Progenitor cell of endocrine pancreas (in vitro differentiated cells): Measurements from ENCODE around the gene MVK. TPM values are rescaled to one million over a fixed set of nuclear protein-coding genes. Genes with fewer than 3 reads are reported as not detected.

ENCODE experiments used
- DNase-seq: peaks from one replicate; pipeline ENCODE4 v3.0.0; 2021; ENCODE audit warnings: low spot score; ENCODE audit not compliant: unreplicated experiment
- H3K27ac Mint-ChIP-seq: 2 replicates; pipeline ENCODE4 v1.8.0; 2021; ENCODE audit warnings: mild to moderate bottlenecking, moderate library complexity, mixed read lengths
- H3K27me3 Mint-ChIP-seq: 2 replicates; pipeline ENCODE4 v1.8.0; 2021; ENCODE audit warnings: mixed read lengths
- H3K36me3 Mint-ChIP-seq: 2 replicates; pipeline ENCODE4 v1.8.0; 2022; ENCODE audit warnings: mixed read lengths; ENCODE audit not compliant: insufficient read depth
- H3K4me1 Mint-ChIP-seq: 2 replicates; pipeline ENCODE4 v1.8.0; 2021; ENCODE audit warnings: low read depth, mixed read lengths
- H3K4me3 Mint-ChIP-seq: 2 replicates; pipeline ENCODE4 v1.8.0; 2021; ENCODE audit warnings: low read depth, mild to moderate bottlenecking, moderate library complexity, mixed read lengths
- H3K9me3 Mint-ChIP-seq: 2 replicates; pipeline ENCODE4 v1.8.0; 2021; ENCODE audit warnings: low read depth, mixed read lengths
- CTCF ChIP-seq: fragments of 200-600 bp; sonication (generic); IDR thresholded peaks from one replicate; pipeline ENCODE4 v1.5.0; 2021; ENCODE audit warnings: antibody characterized with exemption, mild to moderate bottlenecking; ENCODE audit not compliant: unreplicated experiment
- total RNA-seq: library from RNA; stranded (reverse); gene quantifications from 2 replicates; pipeline ENCODE4 v1.2.1, GENCODE V29; 2021

The MVK gene
- total RNA-seq, 1 donor from 2014 or later: 33.3 TPM

- H3K9me3 Mint-ChIP-seq: no peaks in the 10 kb centered on the region
- peak; percentile 37 for DNase-seq
- peaks cover 34% of the 10 kb centered on the region for H3K27me3 Mint-ChIP-seq
- H3K4me1 Mint-ChIP-seq: peaks cover 6% of the 10 kb centered on the region
- no peak for TF ChIP-seq CTCF
- no peaks in the 10 kb centered on the region for H3K36me3 Mint-ChIP-seq
- H3K4me3 Mint-ChIP-seq: no peak overlapping the region
- peak overlapping the region; percentile 24 for H3K27ac Mint-ChIP-seq
Measured at GRCh38 chr12:109606320-109607028, 32.9 kb downstream of the MVK start.

GRCh38 chr12:109607618-109608017 is 34.0 kb downstream of the MVK start:
- H3K4me1 Mint-ChIP-seq: peaks cover 6% of the 10 kb centered on the region
- no peaks in the 10 kb centered on the region for H3K36me3 Mint-ChIP-seq
- no peak overlapping the region for H3K27ac Mint-ChIP-seq
- no peaks in the 10 kb centered on the region for H3K9me3 Mint-ChIP-seq
- H3K4me3 Mint-ChIP-seq: no peak overlapping the region
- H3K27me3 Mint-ChIP-seq: peaks cover 35% of the 10 kb centered on the region
- no peak for TF ChIP-seq CTCF
- DNase-seq: no peak

GRCh38 chr12:109608270-109608669 is 34.7 kb downstream of the MVK start:
- H3K9me3 Mint-ChIP-seq: no peaks in the 10 kb centered on the region
- DNase-seq: no peak
- no peak overlapping the region for H3K27ac Mint-ChIP-seq
- H3K27me3 Mint-ChIP-seq: peaks cover 37% of the 10 kb centered on the region
- peaks cover 8% of the 10 kb centered on the region for H3K4me1 Mint-ChIP-seq
- no peak overlapping the region for H3K4me3 Mint-ChIP-seq
- H3K36me3 Mint-ChIP-seq: no peaks in the 10 kb centered on the region
- TF ChIP-seq CTCF: no peak

- Mint-ChIP-seq H3K4me1 (peaks cover 13% of the 10 kb centered on the region), H3K9me3 (no peaks in the 10 kb centered on the region), H3K27ac (no peak overlapping the region), H3K27me3 (peaks cover 36% of the 10 kb centered on the region), H3K4me3 (no peak overlapping the region), H3K36me3 (no peaks in the 10 kb centered on the region)
- DNase-seq: no peak
- no peak for TF ChIP-seq CTCF
Measured at GRCh38 chr12:109608793-109609192, 35.2 kb downstream of the MVK start.

GRCh38 chr12:109609342-109609741 is 35.7 kb downstream of the MVK start:
- Mint-ChIP-seq H3K27me3 (peaks cover 34% of the 10 kb centered on the region), H3K4me3 (no peak overlapping the region), H3K27ac (no peak overlapping the region), H3K9me3 (no peaks in the 10 kb centered on the region), H3K4me1 (peaks cover 17% of the 10 kb centered on the region), H3K36me3 (no peaks in the 10 kb centered on the region)
- no peak for DNase-seq
- TF ChIP-seq CTCF: no peak
